HG03439 (cell line): ENCODE results near the gene ADH1A.
"Not testable (repeated sequence)": the region's sequence is repeated elsewhere in the genome, so short reads cannot be mapped to it uniquely, and the experiment has no call there.

Source experiments
- ATAC-seq: cut with Tn5 transposase; IDR thresholded peaks from one replicate; pipeline ENCODE4 v1.9.1; 2021; ENCODE audit warnings: mild to moderate bottlenecking, moderate library complexity; ENCODE audit not compliant: unreplicated experiment

The ADH1A gene

GRCh38 chr4:99290848-99291786 lies at the start of gene ADH1A:
TSS of gene ADH1A (minus strand) at chr4:99290985. CDS start at chr4:99290914, 71 bp downstream.
- no peak for ATAC-seq

GRCh38 chr4:99339172-99339571 lies 48.4 kb upstream of the ADH1A start:
- ATAC-seq, result no peak

- no peak for ATAC-seq
Measured at GRCh38 chr4:99336553-99336952, 45.8 kb upstream of the ADH1A start.

GRCh38 chr4:99334880-99335279 lies 44.1 kb upstream of the ADH1A start:
- ATAC-seq, result no peak

- no peak for ATAC-seq
Measured at GRCh38 chr4:99330648-99331047, 39.9 kb upstream of the ADH1A start.

GRCh38 chr4:99329876-99330275 lies 39.1 kb upstream of the ADH1A start:
- ATAC-seq, result no peak

- no peak for ATAC-seq
Measured at GRCh38 chr4:99324979-99325378, 34.2 kb upstream of the ADH1A start.

GRCh38 chr4:99324361-99324760 lies 33.6 kb upstream of the ADH1A start:
- no peak for ATAC-seq

GRCh38 chr4:99323756-99324155 lies 33.0 kb upstream of the ADH1A start:
- no peak for ATAC-seq

GRCh38 chr4:99321241-99322191 lies 30.7 kb upstream of the ADH1A start, which contains the start of gene ADH1B:
TSS of gene ADH1B (minus strand) at chr4:99321401. CDS start at chr4:99321331, 70 bp downstream.
- no peak for ATAC-seq

- not testable (repeated sequence) for ATAC-seq
Measured at GRCh38 chr4:99317811-99318210, 27.0 kb upstream of the ADH1A start.

- ATAC-seq, result no peak
Measured at GRCh38 chr4:99317354-99317753, 26.6 kb upstream of the ADH1A start.

GRCh38 chr4:99315839-99316238 lies 25.1 kb upstream of the ADH1A start:
- ATAC-seq, result no peak

GRCh38 chr4:99314211-99314610 lies 23.4 kb upstream of the ADH1A start:
- ATAC-seq, result no peak

GRCh38 chr4:99310389-99310788 lies 19.6 kb upstream of the ADH1A start:
- no peak for ATAC-seq

GRCh38 chr4:99305638-99306400 lies 15.0 kb upstream of the ADH1A start:
- ATAC-seq, result no peak

- no peak for ATAC-seq
Measured at GRCh38 chr4:99301376-99302164, 10.8 kb upstream of the ADH1A start.

- ATAC-seq, result no peak
Measured at GRCh38 chr4:99300934-99301333, 10.1 kb upstream of the ADH1A start.

GRCh38 chr4:99293357-99293756 lies 2.6 kb upstream of the ADH1A start:
- ATAC-seq, result no peak

GRCh38 chr4:99285387-99285786 lies 5.4 kb downstream of the ADH1A start:
- no peak for ATAC-seq
